ENCODE results near the gene TRIM17. TPM values are rescaled to one million over a fixed set of nuclear protein-coding genes. Genes with fewer than 3 reads are reported as not detected.
A peak's percentile ranks its signal among the peaks of the same experiment; 100 is the strongest.

TRIM17 gene
- total RNA-seq, 1 experiment from 2014 or later, result 0.54 TPM

GRCh38 chr1:228396770-228397662 is 19.6 kb downstream of the TRIM17 start:
- no TSS peak for BruUV-seq (replicated peaks)
- Histone ChIP-seq H3K9me3 (ENCODE audit: low read depth, low read length, poor library complexity, severe bottlenecking) (no peaks in the 10 kb centered on the region), H3K4me3 (ENCODE audit: low read depth, low read length, poor library complexity, severe bottlenecking) (no peak overlapping the region), H3K27ac (ENCODE audit: low read depth, low read length, poor library complexity, severe bottlenecking) (no peak overlapping the region), H3K27me3 (replicated peaks; ENCODE audit: insufficient read depth, low read depth, low read length, poor library complexity) (no peaks in the 10 kb centered on the region), H3K4me1 (ENCODE audit: insufficient read depth, low read length, poor library complexity, severe bottlenecking) (peaks cover 21% of the 10 kb centered on the region), H3K36me3 (ENCODE audit: insufficient read depth, low read length, poor library complexity, severe bottlenecking) (peaks cover 53% of the 10 kb centered on the region)
- DNase-seq (ENCODE audit: low spot score), result no peak
- TF ChIP-seq, protein P1, sequence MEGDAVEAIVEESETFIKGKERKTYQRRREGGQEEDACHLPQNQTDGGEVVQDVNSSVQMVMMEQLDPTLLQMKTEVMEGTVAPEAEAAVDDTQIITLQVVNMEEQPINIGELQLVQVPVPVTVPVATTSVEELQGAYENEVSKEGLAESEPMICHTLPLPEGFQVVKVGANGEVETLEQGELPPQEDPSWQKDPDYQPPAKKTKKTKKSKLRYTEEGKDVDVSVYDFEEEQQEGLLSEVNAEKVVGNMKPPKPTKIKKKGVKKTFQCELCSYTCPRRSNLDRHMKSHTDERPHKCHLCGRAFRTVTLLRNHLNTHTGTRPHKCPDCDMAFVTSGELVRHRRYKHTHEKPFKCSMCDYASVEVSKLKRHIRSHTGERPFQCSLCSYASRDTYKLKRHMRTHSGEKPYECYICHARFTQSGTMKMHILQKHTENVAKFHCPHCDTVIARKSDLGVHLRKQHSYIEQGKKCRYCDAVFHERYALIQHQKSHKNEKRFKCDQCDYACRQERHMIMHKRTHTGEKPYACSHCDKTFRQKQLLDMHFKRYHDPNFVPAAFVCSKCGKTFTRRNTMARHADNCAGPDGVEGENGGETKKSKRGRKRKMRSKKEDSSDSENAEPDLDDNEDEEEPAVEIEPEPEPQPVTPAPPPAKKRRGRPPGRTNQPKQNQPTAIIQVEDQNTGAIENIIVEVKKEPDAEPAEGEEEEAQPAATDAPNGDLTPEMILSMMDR (conservative IDR thresholded peaks at IDR 0.05; ENCODE audit: low read depth, low read length), result no peak
- TF ChIP-seq EZH2 (IDR thresholded peaks at IDR 0.05; ENCODE audit: borderline replicate concordance, low read depth, low read length, poor library complexity, severe bottlenecking), result no peak
- intact Hi-C loops (cut with micrococcal nuclease; ENCODE audit: unreplicated experiment), result no loop called here
- POLR2A ChIA-PET (ENCODE audit: low non-redundant PET), result no interaction called here
- CTCF ChIA-PET, result no interaction called here

- no TSS peak for BruUV-seq (replicated peaks)
- CTCF ChIA-PET, result no interaction called here
- peaks cover 33% of the 10 kb centered on the region for H3K4me1 ChIP-seq (ENCODE audit: insufficient read depth, low read length, poor library complexity, severe bottlenecking)
- intact Hi-C loops (cut with micrococcal nuclease; ENCODE audit: unreplicated experiment), result no loop called here
- TF ChIP-seq, protein P1 (conservative IDR thresholded peaks at IDR 0.05; ENCODE audit: low read depth, low read length), result no peak
- no peak for TF ChIP-seq EZH2 (IDR thresholded peaks at IDR 0.05; ENCODE audit: borderline replicate concordance, low read depth, low read length, poor library complexity, severe bottlenecking)
- no peaks in the 10 kb centered on the region for H3K9me3 ChIP-seq (ENCODE audit: low read depth, low read length, poor library complexity, severe bottlenecking)
- H3K27me3 ChIP-seq (replicated peaks; ENCODE audit: insufficient read depth, low read depth, low read length, poor library complexity), result no peaks in the 10 kb centered on the region
- POLR2A ChIA-PET (ENCODE audit: low non-redundant PET), result no interaction called here
- H3K36me3 ChIP-seq (ENCODE audit: insufficient read depth, low read length, poor library complexity, severe bottlenecking), result peaks cover 34% of the 10 kb centered on the region
- H3K27ac ChIP-seq (ENCODE audit: low read depth, low read length, poor library complexity, severe bottlenecking), result peak overlapping the region; percentile 84
- no peak for DNase-seq (ENCODE audit: low spot score)
- no peak overlapping the region for H3K4me3 ChIP-seq (ENCODE audit: low read depth, low read length, poor library complexity, severe bottlenecking)
These were observed 21.9 kb downstream of the TRIM17 start for GRCh38 chr1:228394571-228395394.

- DNase-seq (ENCODE audit: low spot score), result no peak
- TF ChIP-seq, protein P1 (conservative IDR thresholded peaks at IDR 0.05; ENCODE audit: low read depth, low read length), result 0 out of 2 replicates have a peak, but pooled peaks have one; percentile 7
- TF ChIP-seq EZH2 (IDR thresholded peaks at IDR 0.05; ENCODE audit: borderline replicate concordance, low read depth, low read length, poor library complexity, severe bottlenecking), result no peak
- peaks cover 34% of the 10 kb centered on the region for H3K36me3 ChIP-seq (ENCODE audit: insufficient read depth, low read length, poor library complexity, severe bottlenecking)
- TSS peak; percentile 21 for BruUV-seq (replicated peaks)
- H3K9me3 ChIP-seq (ENCODE audit: low read depth, low read length, poor library complexity, severe bottlenecking), result no peaks in the 10 kb centered on the region
- peak overlapping the region; percentile 84 for H3K27ac ChIP-seq (ENCODE audit: low read depth, low read length, poor library complexity, severe bottlenecking)
- H3K4me1 ChIP-seq (ENCODE audit: insufficient read depth, low read length, poor library complexity, severe bottlenecking), result peaks cover 33% of the 10 kb centered on the region
- no peaks in the 10 kb centered on the region for H3K27me3 ChIP-seq (replicated peaks; ENCODE audit: insufficient read depth, low read depth, low read length, poor library complexity)
- H3K4me3 ChIP-seq (ENCODE audit: low read depth, low read length, poor library complexity, severe bottlenecking), result no peak overlapping the region
- intact Hi-C loops (cut with micrococcal nuclease; ENCODE audit: unreplicated experiment), result no loop called here
- ChIA-PET CTCF (interaction anchor here (0.5 to 0.9 kb wide), 2 partner anchors 11 to 78 kb away, joined by 3 to 5 read pairs; no protein-coding TSS in a partner anchor), POLR2A (ENCODE audit: low non-redundant PET) (interaction anchor here (0.8 kb wide), 1 partner anchor 14 kb away, joined by 3 read pairs; no protein-coding TSS in a partner anchor)
These were observed 22.7 kb downstream of the TRIM17 start for GRCh38 chr1:228393811-228394570.
